GM10847 (cell line): ENCODE results near the gene C6orf136.

Experiments used
- POLR2A ChIP-seq: IDR thresholded peaks from 2 replicates; pipeline ENCODE4 v1.6.1; 2011; ENCODE audit not compliant: insufficient read length; ENCODE audit errors: extremely low read depth

The C6orf136 gene, protein sequence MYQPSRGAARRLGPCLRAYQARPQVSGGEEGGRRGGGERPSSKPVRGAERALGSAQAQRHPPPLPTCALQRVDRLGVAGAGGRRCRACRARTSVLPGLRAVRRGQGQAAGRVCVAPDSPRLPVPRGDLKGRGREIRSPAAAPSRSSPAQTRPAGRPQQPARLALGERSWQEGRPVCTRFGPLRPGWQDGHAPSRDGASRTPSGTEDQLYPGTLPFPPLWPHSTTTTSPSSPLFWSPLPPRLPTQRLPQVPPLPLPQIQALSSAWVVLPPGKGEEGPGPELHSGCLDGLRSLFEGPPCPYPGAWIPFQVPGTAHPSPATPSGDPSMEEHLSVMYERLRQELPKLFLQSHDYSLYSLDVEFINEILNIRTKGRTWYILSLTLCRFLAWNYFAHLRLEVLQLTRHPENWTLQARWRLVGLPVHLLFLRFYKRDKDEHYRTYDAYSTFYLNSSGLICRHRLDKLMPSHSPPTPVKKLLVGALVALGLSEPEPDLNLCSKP

GRCh38 chr6:30646450-30647241 lies at the start of gene C6orf136:
C6orf136 (plus strand) TSS chr6:30647133; CDS start chr6:30647232, 99 bp downstream.
- no peak for TF ChIP-seq POLR2A

DNA sequence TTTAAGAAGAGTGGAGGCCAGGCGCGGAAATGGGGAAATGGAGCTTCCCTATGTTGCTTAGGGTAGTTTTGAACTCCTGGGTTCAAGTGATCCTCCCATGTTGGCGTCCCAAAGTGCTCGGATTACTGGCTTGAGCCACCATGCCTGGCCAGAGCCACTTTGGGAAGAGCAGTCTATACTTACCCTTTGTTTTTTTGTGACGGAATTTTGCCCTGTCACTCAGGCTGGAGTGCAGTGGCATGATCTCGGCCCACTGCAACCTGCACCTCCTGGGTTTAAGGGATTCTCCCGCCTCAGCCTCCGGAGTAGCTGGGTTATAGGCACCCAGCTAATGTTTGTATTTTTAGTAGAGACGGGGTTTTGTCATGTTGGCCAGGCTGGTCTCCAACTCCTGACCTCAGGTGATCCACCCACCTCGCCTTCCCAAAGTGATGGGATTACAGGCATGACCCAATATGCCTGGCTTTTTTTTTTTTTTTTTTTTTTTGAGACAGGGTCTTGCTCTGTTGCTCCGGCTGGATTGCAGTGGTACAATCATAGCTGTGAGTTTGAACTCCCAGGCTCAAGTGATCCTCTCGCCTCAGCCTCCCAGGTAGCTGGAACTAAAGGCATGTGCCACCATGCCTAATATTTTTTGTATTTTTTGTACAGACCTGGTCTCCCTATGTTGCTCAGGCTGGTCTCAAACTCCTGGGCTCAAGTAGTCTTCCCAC lies 47.9 kb upstream of the C6orf136 start:
- no peak for TF ChIP-seq POLR2A

DNA sequence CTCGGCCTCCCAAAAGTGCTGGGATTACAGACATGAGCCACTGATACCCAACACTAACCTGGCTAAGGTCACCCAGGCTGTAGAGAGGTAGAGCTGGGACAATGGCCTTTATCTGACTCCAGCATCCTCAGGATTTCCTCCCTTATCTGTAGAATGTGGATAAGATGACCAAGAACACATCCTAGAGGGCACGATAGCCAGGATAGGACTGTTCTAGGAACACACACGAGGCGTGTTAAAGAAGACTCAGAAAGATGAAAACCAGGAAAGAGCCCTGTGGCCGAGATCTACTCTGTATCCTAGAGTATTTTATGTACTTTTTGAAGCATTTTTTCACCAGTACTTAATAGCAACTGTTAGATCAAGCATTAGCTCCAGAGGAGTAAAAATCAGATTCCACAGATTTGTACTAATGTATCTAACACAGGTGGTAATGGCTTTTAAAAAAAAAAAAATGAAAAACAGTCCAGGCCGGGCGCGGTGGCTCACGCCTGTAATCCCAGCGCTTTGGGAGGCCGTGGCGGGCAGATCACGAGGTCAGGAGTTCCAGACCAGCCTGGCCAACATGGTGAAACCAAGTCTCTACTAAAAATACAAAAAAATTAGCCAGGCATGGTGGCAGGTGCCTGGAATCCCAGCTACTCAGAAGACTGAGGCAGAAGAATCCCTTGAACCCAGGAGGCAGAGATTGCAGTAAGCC lies 47.2 kb upstream of the C6orf136 start:
- TF ChIP-seq POLR2A = no peak

DNA sequence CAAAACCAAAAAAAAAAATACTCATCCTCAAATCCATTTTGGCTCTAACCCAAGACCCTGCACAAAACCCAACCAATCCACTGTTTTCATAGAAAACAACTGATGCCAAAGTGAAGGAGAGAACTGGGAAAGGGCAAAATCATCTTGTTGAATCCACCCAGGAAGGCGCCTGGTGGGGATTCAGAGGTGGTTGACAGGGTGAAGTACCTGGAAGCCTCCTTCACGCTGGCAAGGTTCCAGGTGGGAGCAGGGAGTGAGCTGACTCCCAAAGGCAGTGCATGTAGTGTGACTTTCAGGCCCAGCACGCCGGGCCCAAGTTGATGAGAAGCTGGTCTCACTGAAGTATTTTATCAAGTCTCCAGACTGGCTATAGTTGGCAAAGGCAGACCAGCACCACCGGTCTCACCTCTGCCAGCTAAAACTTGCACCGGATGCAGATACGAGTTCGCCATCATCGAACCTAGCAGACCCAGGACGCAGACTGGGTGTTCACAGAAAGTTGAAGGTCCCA lies 46.4 kb upstream of the C6orf136 start:
- no peak for TF ChIP-seq POLR2A

DNA sequence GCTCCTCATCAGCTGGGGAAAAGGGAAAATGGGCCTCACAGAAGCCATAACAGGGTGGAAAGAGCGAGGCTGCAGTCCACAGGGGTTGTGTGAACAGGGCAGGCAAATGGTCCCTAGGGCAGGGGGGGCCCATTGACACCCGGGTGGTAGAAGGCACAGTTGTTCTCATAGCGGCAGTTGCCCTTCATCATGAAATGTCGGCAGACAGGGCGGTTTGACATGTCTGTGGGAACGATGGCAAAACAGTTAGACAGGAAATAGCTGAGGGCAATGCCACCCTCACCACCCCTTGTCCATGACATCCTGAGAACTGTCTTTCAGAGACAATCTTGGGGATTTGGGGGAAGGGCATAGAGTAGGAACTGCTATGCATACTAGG lies 45.5 kb upstream of the C6orf136 start:
- no peak for TF ChIP-seq POLR2A

- no peak for TF ChIP-seq POLR2A
Measured at GRCh38 chr6:30601815-30602641, 44.9 kb upstream of the C6orf136 start.

- no peak for TF ChIP-seq POLR2A
Measured at GRCh38 chr6:30603961-30604360, 43.0 kb upstream of the C6orf136 start.

GRCh38 chr6:30610065-30610464 lies 36.9 kb upstream of the C6orf136 start:
- TF ChIP-seq POLR2A = no peak

DNA sequence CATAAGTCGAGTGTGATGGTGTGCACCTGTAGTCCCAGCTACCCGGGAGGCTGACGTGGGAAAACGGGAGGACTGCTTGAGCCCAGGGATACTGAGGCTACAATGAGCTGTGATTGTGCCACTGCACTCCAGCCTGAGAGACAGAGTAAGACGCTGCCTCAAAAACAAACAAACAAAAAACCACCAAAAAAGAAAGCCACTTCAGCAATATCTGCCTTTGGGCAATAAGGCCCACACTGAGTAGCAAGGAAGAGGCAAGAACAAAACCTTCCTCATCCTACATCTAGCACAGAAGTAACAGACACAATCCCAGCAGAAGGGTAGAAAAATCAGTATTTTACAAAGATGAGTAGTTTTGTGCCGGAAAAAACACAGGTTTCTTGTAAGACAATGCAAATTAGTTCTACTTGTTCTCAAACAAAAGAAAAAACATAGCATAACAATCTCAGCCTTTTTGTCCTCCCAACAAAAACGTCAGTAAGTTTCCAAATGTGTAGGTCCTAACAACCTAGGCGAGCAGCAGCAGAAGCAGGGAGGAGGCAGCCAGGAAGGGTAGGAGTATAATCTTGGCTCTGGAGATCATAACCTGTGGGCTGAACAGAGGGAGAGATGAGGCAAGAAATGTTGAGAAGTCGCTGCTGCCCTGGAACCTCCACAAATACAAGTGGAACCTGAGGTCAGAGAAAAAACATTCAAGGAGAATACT lies 35.6 kb upstream of the C6orf136 start:
- TF ChIP-seq POLR2A = no peak

DNA sequence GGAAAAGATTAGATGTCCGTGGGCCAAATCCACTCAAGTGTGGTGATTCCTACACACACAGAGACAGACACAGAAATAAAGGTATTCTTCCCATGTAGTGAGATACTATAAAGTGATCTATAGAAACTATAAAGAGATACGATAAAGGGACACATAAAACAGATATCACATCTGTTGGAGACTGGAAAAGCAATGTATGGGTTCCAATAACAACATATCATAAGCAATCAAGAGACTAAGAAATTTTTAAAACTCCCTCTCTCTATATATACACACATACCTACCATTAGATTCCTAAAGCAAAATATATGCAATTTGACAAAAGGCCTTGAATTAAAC lies 35.1 kb upstream of the C6orf136 start:
- no peak for TF ChIP-seq POLR2A

- TF ChIP-seq POLR2A = no peak
Measured at GRCh38 chr6:30612213-30612612, 34.7 kb upstream of the C6orf136 start.

GRCh38 chr6:30612687-30613248 lies 34.2 kb upstream of the C6orf136 start:
- TF ChIP-seq POLR2A = no peak
